ENCODE results near the gene SH3BP5.

DNA sequence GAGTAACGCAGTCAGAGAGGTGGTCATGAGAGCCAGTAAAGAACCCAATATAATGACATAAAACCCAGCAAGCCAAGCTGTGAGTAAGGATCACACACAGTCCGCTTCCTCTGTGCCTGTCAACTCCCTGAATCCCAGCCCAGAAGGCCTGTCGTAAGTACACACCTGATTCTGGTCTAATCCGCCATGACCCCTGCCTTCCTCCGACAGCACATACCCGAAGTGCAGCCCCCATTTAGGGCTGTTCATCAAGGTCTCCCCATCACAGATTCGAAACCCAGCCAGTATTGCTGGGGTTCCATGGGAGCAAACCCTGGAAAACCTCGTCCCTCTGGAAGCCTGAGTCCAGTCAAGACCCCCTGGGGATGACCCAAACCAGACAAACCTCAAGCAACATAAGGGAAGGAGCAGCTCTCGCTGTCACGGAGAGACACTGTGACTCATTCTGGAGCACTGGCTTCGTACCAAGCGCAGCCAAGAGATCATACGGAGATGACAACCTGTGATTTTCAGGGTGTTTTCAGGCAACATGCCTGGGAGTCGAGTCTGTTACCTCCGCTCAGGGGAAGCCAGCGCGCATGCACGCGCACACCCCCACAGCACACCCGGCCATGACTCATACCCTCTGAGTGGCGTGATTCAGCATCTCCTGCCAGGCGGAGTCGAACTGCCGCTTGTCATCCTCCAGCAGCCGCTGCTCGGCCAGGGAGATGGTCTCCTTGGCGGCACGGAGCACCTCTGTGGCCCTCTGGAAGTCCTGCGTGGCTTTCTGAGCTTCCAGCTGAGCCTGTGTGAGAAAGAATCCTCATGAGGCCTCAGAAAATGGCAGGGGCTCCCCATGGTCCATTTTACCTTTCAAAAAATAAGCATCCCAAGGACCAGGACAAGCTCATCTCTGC, 63.0 kb downstream of the SH3BP5 start:
- TF ChIP-seq CTCF (conservative IDR thresholded peaks at IDR 0.05 in 1 of 2, IDR thresholded peaks at IDR 0.05 in 1 of 2; ENCODE audit: low read depth in 1 of 2, low read length in 2 of 2), result no peak
- no peak for TF ChIP-seq EZH2 (IDR thresholded peaks at IDR 0.05; ENCODE audit: low read length, missing control alignments)

Measured in fibroblast of lung (primary cell).